Stomach (tissue), 9 donors: ENCODE results near the gene HECTD4. TPM values are rescaled to one million over a fixed set of nuclear protein-coding genes. Genes with fewer than 3 reads are reported as not detected.

ENCODE experiments used
- DNase-seq, 2 donors: peaks; one replicate each; pipeline versions ENCODE4 v3.0.0 to v3.0.0-alpha.2; 2013 to 2019
- H3K27ac ChIP-seq, 5 donors: fragments of 200-600 bp in 4 of 5; sonication (generic) in 4 of 5; one replicate each; pipeline ENCODE4 v1.5.1; 2013 to 2019; ENCODE audit warnings: mild to moderate bottlenecking in 1 of 5, moderate library complexity in 1 of 5
- H3K27me3 ChIP-seq, 3 donors: fragments of 200-600 bp; sonication (generic); one replicate each; pipeline ENCODE4 v1.5.1; 2017 to 2019; ENCODE audit warnings: mixed run types in 1 of 3
- H3K36me3 ChIP-seq, 4 donors: fragments of 200-600 bp; sonication (generic); 1 replicate in 3 of 4; 2 replicates in 1 of 4; pipeline ENCODE4 v1.5.1; 2016 to 2019
- H3K4me1 ChIP-seq, 4 donors: fragments of 200-600 bp; sonication (generic); one replicate each; pipeline ENCODE4 v1.5.1; 2016 to 2019
- H3K4me3 ChIP-seq, 4 donors: fragments of 200-600 bp; sonication (generic) in 3 of 4; one replicate each; pipeline ENCODE4 v1.5.1; 2016 to 2019; ENCODE audit warnings: mild to moderate bottlenecking in 1 of 4
- H3K9me3 ChIP-seq, 4 donors: fragments of 200-600 bp; sonication (generic); one replicate each; pipeline ENCODE4 v1.5.1; 2016 to 2019
- EP300 ChIP-seq: sonication (generic); formaldehyde crosslinking; IDR thresholded peaks from one replicate; pipeline ENCODE4 v1.6.1; 2017; ENCODE audit warnings: antibody characterized with exemption
- POLR2A ChIP-seq, 4 donors: fragments of 450-650 bp; IDR thresholded peaks; one replicate each; pipeline ENCODE4 v1.6.1; 2016; ENCODE audit warnings: antibody characterized with exemption in 4 of 4, control low read depth in 2 of 4, mild to moderate bottlenecking in 1 of 4, moderate library complexity in 1 of 4
- POLR2AphosphoS5 ChIP-seq, 3 donors: sonication (generic); formaldehyde crosslinking; IDR thresholded peaks; one replicate each; pipeline ENCODE4 v1.6.1; 2016; ENCODE audit warnings: antibody characterized with exemption in 3 of 3
- WGBS, 5 donors: extraction: QIAGEN DNeasy Blood & Tissue Kit in 3 of 5; methylation state at CpG; one replicate each; pipeline versions ENCODE4 v1.1.5 to v1.1.7; 2013 to 2018; 5-methylcytosine and 5-hydroxymethylcytosine counted together
- intact Hi-C: fragments of 100-400 bp; cut with DNase I; formaldehyde crosslinking; loops from one replicate; pipeline ENCODE4 v1.15.1; 2023; ENCODE audit warnings: low total_unique reads
- polyA plus RNA-seq, 3 donors: library from polyadenylated mRNA; stranded (reverse); fragments of 200-250 nt; gene quantifications; one replicate each; pipeline ENCODE4 v1.2.3, GENCODE V29; 2013
- total RNA-seq, 5 donors: library from RNA; depleted of rRNA; stranded (reverse); fragments of >200 nt; gene quantifications; one replicate each; pipeline versions ENCODE4 v1.1.0 to v1.2.3, GENCODE V29; 2014 to 2016
- TF ChIP-seq, protein P1 (sequence below), 7 experiments: fragments of 450-650 bp in 4 of 7; fragments of 200-600 bp in 3 of 7; sonication (generic) in 3 of 7; IDR thresholded peaks; one replicate each; pipeline ENCODE4 v1.5.1; 2016 to 2019; ENCODE audit warnings: antibody characterized with exemption in 7 of 7, control low read depth in 2 of 7, mild to moderate bottlenecking in 1 of 7
- donor health status: healthy with polysubstance abuse.
- donor health status: Bipolar disorder and iron deficiency.
- donor health status: healthy.

The HECTD4 gene
- total and polyA plus RNA-seq, 8 donors = 3.2 to 375 (median 58.7) TPM

DNA sequence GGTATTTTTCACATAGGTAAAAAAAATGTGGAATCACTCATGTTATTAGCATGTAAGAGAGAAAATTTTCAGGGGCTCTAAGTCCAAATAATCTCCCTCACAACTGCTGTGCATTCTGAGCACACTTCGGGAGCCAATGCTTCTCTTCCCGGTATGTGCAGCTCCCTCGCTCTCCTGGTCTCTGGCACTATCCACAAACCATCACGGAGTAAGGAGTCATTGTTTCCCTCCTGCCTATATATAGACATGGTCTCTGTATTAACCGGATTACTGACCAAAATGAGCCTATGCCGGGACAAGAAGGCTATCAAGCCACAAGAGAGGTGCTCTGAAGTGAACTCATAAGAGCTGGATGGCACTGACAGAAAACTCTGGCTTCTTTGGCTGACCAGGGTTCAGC is 13.4 kb downstream of the HECTD4 start:
- DNase-seq = no peak
- no peaks in the 10 kb centered on the region for H3K36me3 ChIP-seq
- peaks cover 7 to 44% (median 17%) of the 10 kb centered on the region in 4 donors for H3K4me1 ChIP-seq
- no peaks in the 10 kb centered on the region for H3K9me3 ChIP-seq
- WGBS, 5 donors = 59 to 79% (median 63%) methylated on average over 6 of the region's 6 CpGs
- H3K27ac ChIP-seq = no peak overlapping the region
- TF ChIP-seq, protein P1, sequence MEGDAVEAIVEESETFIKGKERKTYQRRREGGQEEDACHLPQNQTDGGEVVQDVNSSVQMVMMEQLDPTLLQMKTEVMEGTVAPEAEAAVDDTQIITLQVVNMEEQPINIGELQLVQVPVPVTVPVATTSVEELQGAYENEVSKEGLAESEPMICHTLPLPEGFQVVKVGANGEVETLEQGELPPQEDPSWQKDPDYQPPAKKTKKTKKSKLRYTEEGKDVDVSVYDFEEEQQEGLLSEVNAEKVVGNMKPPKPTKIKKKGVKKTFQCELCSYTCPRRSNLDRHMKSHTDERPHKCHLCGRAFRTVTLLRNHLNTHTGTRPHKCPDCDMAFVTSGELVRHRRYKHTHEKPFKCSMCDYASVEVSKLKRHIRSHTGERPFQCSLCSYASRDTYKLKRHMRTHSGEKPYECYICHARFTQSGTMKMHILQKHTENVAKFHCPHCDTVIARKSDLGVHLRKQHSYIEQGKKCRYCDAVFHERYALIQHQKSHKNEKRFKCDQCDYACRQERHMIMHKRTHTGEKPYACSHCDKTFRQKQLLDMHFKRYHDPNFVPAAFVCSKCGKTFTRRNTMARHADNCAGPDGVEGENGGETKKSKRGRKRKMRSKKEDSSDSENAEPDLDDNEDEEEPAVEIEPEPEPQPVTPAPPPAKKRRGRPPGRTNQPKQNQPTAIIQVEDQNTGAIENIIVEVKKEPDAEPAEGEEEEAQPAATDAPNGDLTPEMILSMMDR (IDR thresholded peaks at IDR 0.05) = no peak
- TF ChIP-seq POLR2A (IDR thresholded peaks at IDR 0.05) (no peak), EP300 (no peak), POLR2AphosphoS5 (IDR thresholded peaks at IDR 0.05) (no peak)
- no peak overlapping the region for H3K4me3 ChIP-seq
- no peaks in the 10 kb centered on the region for H3K27me3 ChIP-seq
- intact Hi-C loops = no loop called here

DNA sequence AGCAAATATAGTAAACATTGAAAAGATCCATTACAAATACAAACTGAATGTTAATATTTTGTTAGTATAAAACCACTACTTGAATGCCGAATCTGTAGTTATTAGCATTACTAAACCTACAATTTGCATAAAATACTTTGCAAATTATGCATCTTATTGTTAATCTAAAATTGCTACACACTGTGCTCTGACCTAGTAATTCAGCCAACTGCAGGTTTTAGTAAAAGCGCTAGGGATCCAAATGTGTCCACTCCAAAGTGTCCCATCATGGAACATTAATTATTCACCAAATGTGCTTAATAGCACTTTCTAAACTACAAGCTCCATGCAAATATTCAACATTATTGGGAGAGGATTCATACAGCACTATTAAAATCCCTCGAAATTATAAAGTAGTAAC is 14.3 kb downstream of the HECTD4 start:
- H3K9me3 ChIP-seq = no peaks in the 10 kb centered on the region
- WGBS, 5 donors = 68 to 85% (median 76%) methylated on average over 3 of the region's 3 CpGs
- peaks cover 7 to 39% (median 17%) of the 10 kb centered on the region in 4 donors for H3K4me1 ChIP-seq
- intact Hi-C loops = no loop called here
- H3K4me3 ChIP-seq = no peak overlapping the region
- TF ChIP-seq, protein P1 (IDR thresholded peaks at IDR 0.05) = no peak
- TF ChIP-seq EP300 = no peak
- TF ChIP-seq POLR2AphosphoS5 (IDR thresholded peaks at IDR 0.05) = no peak
- TF ChIP-seq POLR2A (IDR thresholded peaks at IDR 0.05) = no peak
- H3K27ac ChIP-seq = no peak overlapping the region
- no peaks in the 10 kb centered on the region for H3K27me3 ChIP-seq
- DNase-seq = no peak
- no peaks in the 10 kb centered on the region for H3K36me3 ChIP-seq

- Histone ChIP-seq H3K27me3 (no peaks in the 10 kb centered on the region), H3K4me1 (peaks cover 0 to under 1% (median 0%) of the 10 kb centered on the region in 4 donors), H3K27ac (no peak overlapping the region), H3K36me3 (no peaks in the 10 kb centered on the region), H3K9me3 (no peaks in the 10 kb centered on the region), H3K4me3 (no peak overlapping the region)
- DNase-seq = no peak
- 92 to 99% (median 98%) methylated on average over 3 of the region's 3 CpGs for WGBS, 5 donors
- intact Hi-C loops = no loop called here
- TF ChIP-seq, protein P1 (IDR thresholded peaks at IDR 0.05) = no peak
- TF ChIP-seq POLR2A (IDR thresholded peaks at IDR 0.05) (no peak), POLR2AphosphoS5 (IDR thresholded peaks at IDR 0.05) (no peak)
Measured at GRCh38 chr12:112362310-112362709, 19.9 kb downstream of the HECTD4 start.

DNA sequence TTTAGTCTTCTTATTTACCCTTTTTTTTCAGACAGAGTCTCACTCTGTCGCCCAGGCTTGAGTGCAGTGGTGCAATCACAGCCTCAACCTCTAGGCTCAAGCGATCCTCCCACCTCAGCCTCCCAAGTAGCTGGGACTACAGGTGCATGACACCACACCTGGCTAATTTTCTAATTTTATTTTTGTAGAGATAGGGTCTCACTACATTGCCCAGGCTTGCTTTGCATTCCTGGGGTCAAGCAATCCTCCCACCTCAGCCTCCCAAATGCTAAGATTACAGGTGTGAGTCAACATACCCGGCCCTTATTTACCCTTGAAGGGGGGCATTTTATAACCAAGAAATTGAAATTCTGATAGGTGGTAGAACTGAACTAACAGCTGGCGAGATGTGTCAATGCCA is 21.0 kb downstream of the HECTD4 start:
- no peak for TF ChIP-seq EP300
- TF ChIP-seq POLR2AphosphoS5 (IDR thresholded peaks at IDR 0.05) = no peak
- TF ChIP-seq, protein P1 (IDR thresholded peaks at IDR 0.05) = no peak
- no peak for TF ChIP-seq POLR2A (IDR thresholded peaks at IDR 0.05)
- 83 to 99% (median 90%) methylated on average over 4 of the region's 4 CpGs for WGBS, 5 donors

More for the DNA sequence above, 21.0 kb downstream of the HECTD4 start:
- no peak for DNase-seq
- no peaks in the 10 kb centered on the region for H3K36me3 ChIP-seq
- H3K27me3 ChIP-seq = no peaks in the 10 kb centered on the region
- H3K4me3 ChIP-seq = no peak overlapping the region
- intact Hi-C loops = no loop called here
- H3K9me3 ChIP-seq = no peaks in the 10 kb centered on the region
- no peaks in the 10 kb centered on the region for H3K4me1 ChIP-seq
- no peak overlapping the region for H3K27ac ChIP-seq
